Thymus (tissue), 11 donors: ENCODE measurements around the gene MMEL1. TPM values are rescaled to one million over a fixed set of nuclear protein-coding genes. Genes with fewer than 3 reads are reported as not detected.

Source experiments
- DNase-seq, 9 donors: peaks; one replicate each; pipeline ENCODE4 v3.0.0-alpha.2; 2013; ENCODE audit warnings: low spot score in 9 of 9, low read depth in 6 of 9, missing footprints in 1 of 9
- H3K27ac ChIP-seq, 2 donors: one replicate each; pipeline ENCODE4 v1.5.1; 2013; ENCODE audit warnings: control low read depth in 1 of 2, low read depth in 1 of 2, low read length in 1 of 2, mild to moderate bottlenecking in 1 of 2, moderate library complexity in 1 of 2
- H3K27me3 ChIP-seq, 2 donors: one replicate each; pipeline ENCODE4 v1.5.1; 2013; ENCODE audit warnings: low read length in 1 of 2; ENCODE audit not compliant: control insufficient read depth in 2 of 2, insufficient read depth in 1 of 2
- H3K36me3 ChIP-seq, 2 donors: one replicate each; pipeline ENCODE4 v1.5.1; 2013; ENCODE audit warnings: low read length in 1 of 2, mild to moderate bottlenecking in 1 of 2, moderate library complexity in 1 of 2; ENCODE audit not compliant: control insufficient read depth in 2 of 2, insufficient read depth in 2 of 2
- H3K4me1 ChIP-seq, 2 donors: one replicate each; pipeline ENCODE4 v1.5.1; 2013; ENCODE audit warnings: low read length in 2 of 2; ENCODE audit not compliant: control insufficient read depth in 2 of 2, insufficient read depth in 2 of 2
- H3K4me3 ChIP-seq, 2 donors: one replicate each; pipeline ENCODE4 v1.5.1; 2013; ENCODE audit warnings: low read length in 2 of 2, control low read depth in 1 of 2, mild to moderate bottlenecking in 1 of 2
- H3K9me3 ChIP-seq, 2 donors: one replicate each; pipeline ENCODE4 v1.5.1; 2013; ENCODE audit warnings: low read length in 1 of 2, mild to moderate bottlenecking in 1 of 2; ENCODE audit not compliant: control insufficient read depth in 2 of 2, insufficient read depth in 1 of 2
- whole genome bisulfite sequencing: extraction: QIAGEN DNeasy Blood & Tissue Kit; methylation state at CpG from one replicate; pipeline ENCODE4 v1.1.7; 2013; 5-methylcytosine and 5-hydroxymethylcytosine counted together
- polyA plus RNA-seq: library from polyadenylated mRNA; stranded (reverse); fragments of 200-250 nt; gene quantifications from one replicate; pipeline ENCODE4 v1.2.3, GENCODE V29; 2013
- total RNA-seq: library from RNA; stranded (reverse); fragments of 120-200 nt; gene quantifications from one replicate; pipeline ENCODE4 v1.2.4, GENCODE V29; 2013
- donor health status: healthy.

MMEL1 gene
- total and polyA plus RNA-seq, 2 donors = 0.33 to 1.8 TPM

- DNase-seq = no peak
- WGBS = 98% methylated on average over 12 of the region's 12 CpGs
- no peaks in the 10 kb centered on the region for H3K27me3 ChIP-seq
- no peaks in the 10 kb centered on the region for H3K9me3 ChIP-seq
- H3K27ac ChIP-seq = no peak overlapping the region
- H3K4me1 ChIP-seq = peaks cover 12 to 34% of the 10 kb centered on the region in 2 donors
- H3K36me3 ChIP-seq = peaks cover 7 to 47% of the 10 kb centered on the region in 2 donors
- H3K4me3 ChIP-seq = no peak overlapping the region
Observed at GRCh38 chr1:2558420-2558819, 74.4 kb downstream of the MMEL1 start.

DNA sequence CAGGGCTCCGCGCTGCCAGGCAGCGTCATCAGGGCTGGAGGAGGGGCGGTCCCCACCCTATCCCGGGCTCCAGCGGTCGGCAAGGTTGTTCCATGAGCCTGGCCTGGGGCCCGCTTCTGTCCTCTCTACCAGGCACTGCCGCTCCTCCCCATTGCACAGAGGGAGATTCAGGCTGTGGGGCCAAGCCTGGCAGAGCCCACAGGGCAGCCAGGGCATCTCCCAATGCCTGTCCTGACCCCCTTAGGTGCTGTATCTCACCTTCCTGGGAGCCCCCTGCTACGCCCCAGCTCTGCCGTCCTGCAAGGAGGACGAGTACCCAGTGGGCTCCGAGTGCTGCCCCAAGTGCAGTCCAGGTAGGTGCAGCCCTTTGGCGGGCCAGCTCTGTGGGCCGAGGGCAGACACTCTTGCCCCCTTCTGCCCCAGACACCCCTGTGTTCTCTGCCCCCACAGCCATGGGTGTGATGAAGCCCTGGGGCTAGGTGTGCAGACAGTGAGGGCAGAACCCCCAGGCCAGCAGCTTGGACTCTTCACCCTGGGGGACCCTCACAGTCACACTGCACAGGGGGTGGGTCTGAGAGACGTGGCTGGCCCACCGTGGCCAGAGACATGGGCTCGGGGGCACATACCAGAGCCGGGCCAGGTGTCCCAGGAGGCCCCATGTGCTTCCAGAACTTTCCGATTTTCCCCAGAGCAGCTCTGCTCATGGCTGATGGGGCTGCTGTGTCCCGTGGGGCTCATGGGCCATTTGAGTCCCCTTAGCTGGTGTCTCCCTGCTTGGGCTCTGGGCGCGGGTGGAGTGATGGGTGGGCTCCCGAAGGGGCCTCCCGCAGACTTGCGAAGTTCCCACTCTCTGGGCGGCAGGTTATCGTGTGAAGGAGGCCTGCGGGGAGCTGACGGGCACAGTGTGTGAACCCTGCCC, 75.1 kb downstream of the MMEL1 start:
- DNase-seq = no peak
- Histone ChIP-seq H3K36me3 (peaks cover 5 to 43% of the 10 kb centered on the region in 2 donors), H3K9me3 (no peaks in the 10 kb centered on the region), H3K4me1 (peaks cover 12 to 34% of the 10 kb centered on the region in 2 donors), H3K4me3 (peak overlapping the region; percentile 71 to 86), H3K27ac (peak overlapping the region in 1 of 2 donors; percentile 48), H3K27me3 (no peaks in the 10 kb centered on the region)
- WGBS = 93% methylated on average over 30 of the region's 30 CpGs

GRCh38 chr1:2556678-2557481, 75.9 kb downstream of the MMEL1 start:
- Histone ChIP-seq H3K4me1 (peaks cover 12 to 34% of the 10 kb centered on the region in 2 donors), H3K27me3 (no peaks in the 10 kb centered on the region), H3K9me3 (no peaks in the 10 kb centered on the region), H3K27ac (peak overlapping the region; percentile 93 to 97), H3K4me3 (peak overlapping the region; percentile 71 to 86), H3K36me3 (peaks cover under 1 to 36% of the 10 kb centered on the region in 2 donors)
- peak in 2 of 9 donors; percentile 31 to 57 for DNase-seq
- 11% methylated on average over 24 of the region's 24 CpGs for WGBS

- Histone ChIP-seq H3K27me3 (no peaks in the 10 kb centered on the region), H3K4me1 (peaks cover 12 to 34% of the 10 kb centered on the region in 2 donors), H3K9me3 (no peaks in the 10 kb centered on the region), H3K4me3 (peak within 1 kb of the TSS; percentile 71 to 86), H3K36me3 (peaks cover 0 to 33% of the 10 kb centered on the region in 2 donors), H3K27ac (peak within 1 kb of the TSS; percentile 93 to 97)
- WGBS = under 1% methylated on average over 16 of the region's 16 CpGs
- DNase-seq = peak in 6 of 9 donors; percentile 50 to 90 (median 70)
Observed at GRCh38 chr1:2556277-2556677, 76.5 kb downstream of the MMEL1 start, which contains the start of gene TNFRSF14. Gene TNFRSF14, plus strand, starts transcription at chr1:2556371. Its CDS starts 294 bp downstream, at chr1:2556665.

- H3K4me1 ChIP-seq = peaks cover 12 to 34% of the 10 kb centered on the region in 2 donors
- H3K4me3 ChIP-seq = peak overlapping the region; percentile 71 to 86
- DNase-seq = peak in 5 of 9 donors; percentile 54 to 78 (median 63)
- under 1% methylated on average over 26 of the region's 26 CpGs for WGBS
- no peaks in the 10 kb centered on the region for H3K27me3 ChIP-seq
- H3K36me3 ChIP-seq = peaks cover 0 to 30% of the 10 kb centered on the region in 2 donors
- no peaks in the 10 kb centered on the region for H3K9me3 ChIP-seq
- peak overlapping the region; percentile 93 to 97 for H3K27ac ChIP-seq
Observed at GRCh38 chr1:2555634-2556276, 77.1 kb downstream of the MMEL1 start.

- DNase-seq = peak in 6 of 9 donors; percentile 64 to 90 (median 76)
- 31% methylated on average over 19 of the region's 19 CpGs for WGBS
- Histone ChIP-seq H3K4me1 (peaks cover 12 to 34% of the 10 kb centered on the region in 2 donors), H3K36me3 (peaks cover 0 to 22% of the 10 kb centered on the region in 2 donors), H3K9me3 (no peaks in the 10 kb centered on the region), H3K27ac (peak overlapping the region; percentile 93 to 97), H3K27me3 (no peaks in the 10 kb centered on the region), H3K4me3 (peak overlapping the region; percentile 71 to 86)
Observed at GRCh38 chr1:2554621-2555387, 78.0 kb downstream of the MMEL1 start.

GRCh38 chr1:2553871-2554620, 78.8 kb downstream of the MMEL1 start:
- no peak overlapping the region for H3K4me3 ChIP-seq

More at GRCh38 chr1:2553871-2554620, 78.8 kb downstream of the MMEL1 start:
- H3K9me3 ChIP-seq = no peaks in the 10 kb centered on the region
- H3K36me3 ChIP-seq = peaks cover 0 to 15% of the 10 kb centered on the region in 2 donors
- no peak for DNase-seq
- H3K27ac ChIP-seq = no peak overlapping the region
- peaks cover 12 to 39% of the 10 kb centered on the region in 2 donors for H3K4me1 ChIP-seq
- H3K27me3 ChIP-seq = no peaks in the 10 kb centered on the region
- 91% methylated on average over 30 of the region's 30 CpGs for WGBS
